GM23248 (cell line): Measurements from ENCODE around the gene GARNL3.

Source experiments
- EZH2 ChIP-seq: fragments of 200-600 bp; sonication (generic); IDR thresholded peaks from 2 replicates; pipeline ENCODE4 v1.6.1; 2018; ENCODE audit warnings: antibody characterized with exemption, mild to moderate bottlenecking; ENCODE audit not compliant: insufficient read depth, poor library complexity, severe bottlenecking
- EZH2phosphoT487 ChIP-seq: fragments of 200-600 bp; sonication (generic); IDR thresholded peaks from 2 replicates; pipeline ENCODE4 v1.6.1; 2018; ENCODE audit warnings: antibody characterized with exemption, moderate library complexity, mild to moderate bottlenecking, low read depth; ENCODE audit not compliant: insufficient read depth

DNA sequence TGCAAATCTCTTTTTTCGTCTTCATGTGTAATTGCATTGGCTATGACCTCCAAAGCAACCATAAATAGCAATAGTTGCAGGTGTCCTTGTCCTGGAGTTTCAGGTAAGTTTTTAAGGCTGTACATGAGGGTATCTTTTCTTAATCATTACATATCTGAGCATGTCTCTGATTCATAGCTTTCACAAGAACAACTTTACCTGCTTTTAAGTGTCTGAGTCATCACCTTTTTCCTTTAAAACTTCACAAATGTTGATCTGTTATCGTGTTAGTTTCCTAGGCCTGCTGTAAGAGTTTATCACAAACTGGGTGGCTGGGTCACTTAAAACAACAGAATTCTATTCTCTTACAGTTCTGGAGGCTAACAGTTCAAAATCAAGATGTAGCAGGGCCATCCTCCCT is 13.8 kb downstream of the GARNL3 start:
- TF ChIP-seq EZH2 (no peak), EZH2phosphoT487 (no peak)
